Activated CD4-positive, alpha-beta T cell treated with anti-CD3 and anti-CD28 coated beads, Interleukin-2, amount 10 ng/mL, durations not matched to agents 7 days and 5 days (primary cell): ENCODE data around the gene ANTXRL. TPM values are rescaled to one million over a fixed set of nuclear protein-coding genes. Genes with fewer than 3 reads are reported as not detected.
A peak's percentile ranks its signal among the peaks of the same experiment; 100 is the strongest.
"Not testable (repeated sequence)": the region's sequence is repeated elsewhere in the genome, so short reads cannot be mapped to it uniquely, and the experiment has no call there.

Source experiments
- CTCF ChIA-PET: fragments of 350-600 bp; sonication (Branson Sonifier 250); formaldehyde crosslinking; loops from one replicate; lab custom pipeline; 2021; ENCODE audit warnings: antibody characterized with exemption; lab: Charles Lee
- POLR2A ChIA-PET: fragments of 350-600 bp; sonication (Branson Sonifier 250); formaldehyde crosslinking; loops from one replicate; lab custom pipeline; 2021; ENCODE audit warnings: antibody characterized with exemption; lab: Charles Lee
- DNase-seq: peaks from one replicate; pipeline ENCODE4 v3.0.0-alpha.2; 2020
- H3K27ac Mint-ChIP-seq: one replicate; pipeline ENCODE4 v1.8.0; 2021; ENCODE audit warnings: mild to moderate bottlenecking, moderate library complexity, mixed read lengths
- H3K27me3 Mint-ChIP-seq: one replicate; pipeline ENCODE4 v1.8.0; 2021; ENCODE audit warnings: mixed read lengths
- H3K36me3 Mint-ChIP-seq: one replicate; pipeline ENCODE4 v1.8.0; 2021; ENCODE audit warnings: low read depth, mixed read lengths
- H3K4me1 Mint-ChIP-seq: one replicate; pipeline ENCODE4 v1.8.0; 2021; ENCODE audit warnings: mixed read lengths
- H3K4me3 Mint-ChIP-seq: one replicate; pipeline ENCODE4 v1.8.0; 2021; ENCODE audit warnings: mild to moderate bottlenecking, moderate library complexity, mixed read lengths
- H3K9me3 Mint-ChIP-seq: one replicate; pipeline ENCODE4 v1.8.0; 2021; ENCODE audit warnings: mixed read lengths
- total RNA-seq, 2 experiments: library from RNA; stranded (reverse); gene quantifications; one replicate each; pipeline ENCODE4 v1.2.3, GENCODE V29; 2021

The ANTXRL gene
- total RNA-seq, 2 experiments from 2014 or later = 0.52 to 0.57 TPM

DNA sequence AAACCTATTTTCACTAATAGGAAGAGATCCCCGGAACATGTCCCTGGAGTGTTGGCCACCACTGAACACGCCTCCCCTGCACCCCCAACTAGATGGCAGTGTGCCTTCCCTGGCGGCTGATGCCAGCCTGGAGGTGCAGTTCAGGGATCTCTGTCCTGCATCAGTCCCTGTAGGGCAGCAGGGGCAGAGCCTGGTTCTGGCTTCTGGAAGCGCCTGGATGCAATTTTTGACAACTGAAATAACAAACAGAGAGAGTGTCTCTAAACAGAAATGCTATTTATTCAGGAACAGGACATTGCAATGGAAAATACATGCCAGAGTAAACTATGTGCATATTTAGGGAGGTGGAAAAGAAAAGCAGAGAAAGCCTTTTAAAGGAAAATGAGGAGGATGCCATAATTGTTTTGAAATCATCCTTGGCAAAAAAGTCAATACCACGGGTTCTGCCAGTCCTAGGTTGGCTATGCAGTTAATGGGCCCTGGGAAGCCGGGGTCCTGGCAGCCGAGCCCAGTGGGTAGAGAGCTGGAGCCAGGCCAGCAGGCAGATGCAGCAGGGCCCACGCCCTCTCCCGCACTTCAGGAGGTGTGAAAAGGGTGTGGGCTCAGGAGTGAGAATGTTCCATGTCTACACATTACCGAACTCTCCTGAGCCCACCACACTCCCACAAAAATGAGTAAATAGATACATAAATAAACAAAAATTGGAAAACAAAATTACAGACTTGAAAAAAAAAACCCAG lies 18.5 kb downstream of the ANTXRL start:
- Mint-ChIP-seq H3K9me3 (no peaks in the 10 kb centered on the region), H3K36me3 (no peaks in the 10 kb centered on the region), H3K4me3 (no peak overlapping the region), H3K4me1 (peaks cover 4% of the 10 kb centered on the region), H3K27me3 (no peaks in the 10 kb centered on the region), H3K27ac (no peak overlapping the region)
- DNase-seq = no peak
- POLR2A ChIA-PET = no interaction called here
- CTCF ChIA-PET = interaction anchor here (0.6 kb wide), 1 partner anchor 965 kb away, joined by 3 read pairs; no protein-coding TSS in a partner anchor

DNA sequence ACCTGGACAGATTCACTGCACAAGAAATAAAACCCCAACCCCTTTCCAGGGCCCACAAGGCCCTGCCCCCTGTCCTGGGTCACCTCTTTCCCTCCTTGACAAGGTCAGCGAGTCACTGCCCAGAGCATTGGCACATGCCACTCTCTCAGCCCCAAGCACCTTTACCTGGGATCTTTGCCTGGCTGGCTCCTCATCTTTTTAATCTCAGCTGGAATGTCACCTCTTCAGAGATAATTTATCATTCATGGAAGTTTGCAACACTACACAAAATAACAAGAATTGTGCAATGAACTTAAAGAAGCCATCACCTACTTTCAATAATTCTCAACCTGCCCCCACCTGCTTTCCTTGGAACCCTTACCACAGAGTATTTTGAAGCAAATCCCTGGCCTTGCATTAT lies 19.2 kb downstream of the ANTXRL start:
- ChIA-PET POLR2A (no interaction called here), CTCF (interaction anchor here (0.6 kb wide), 1 partner anchor 966 kb away, joined by 3 read pairs; no protein-coding TSS in a partner anchor)

DNA sequence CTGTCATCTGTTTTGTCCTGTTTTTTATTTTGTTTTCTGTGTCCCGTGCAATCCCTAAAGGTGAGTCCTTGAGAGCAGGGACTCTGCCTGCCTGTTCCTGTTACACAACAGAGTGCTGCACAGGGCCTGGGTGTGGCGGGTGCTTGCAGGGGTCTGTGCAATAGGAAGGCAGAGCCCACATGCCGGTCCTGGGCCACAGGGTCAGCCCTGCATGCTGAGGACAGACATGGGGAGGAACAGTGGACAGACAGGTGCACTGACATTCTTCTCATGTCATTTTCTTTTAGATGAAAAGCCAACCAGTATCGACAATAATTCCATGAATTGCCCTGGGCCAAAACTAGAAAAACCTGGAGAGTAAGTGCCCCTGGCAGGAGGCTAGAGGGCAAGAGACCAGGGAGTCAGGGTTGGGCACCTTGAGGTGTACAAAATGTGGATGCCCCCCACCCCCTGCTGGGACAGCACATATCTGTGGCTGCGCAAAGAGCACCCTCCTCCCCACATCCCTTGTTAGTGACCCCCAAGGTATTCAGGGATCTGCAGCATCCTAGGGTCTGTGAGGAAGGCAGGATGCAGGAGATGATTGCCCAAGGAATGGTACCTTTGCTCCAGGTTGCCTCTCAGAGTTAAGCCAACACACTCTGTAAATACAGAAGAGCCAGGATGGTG lies 19.9 kb downstream of the ANTXRL start:
- H3K4me3 Mint-ChIP-seq = no peak overlapping the region
- CTCF ChIA-PET = no interaction called here

More for the DNA sequence above, 19.2 kb downstream of the ANTXRL start:
- no peak for DNase-seq
- no peak overlapping the region for H3K4me3 Mint-ChIP-seq
- H3K27ac Mint-ChIP-seq = no peak overlapping the region
- H3K27me3 Mint-ChIP-seq = no peaks in the 10 kb centered on the region
- no peaks in the 10 kb centered on the region for H3K4me1 Mint-ChIP-seq
- H3K36me3 Mint-ChIP-seq = no peaks in the 10 kb centered on the region
- H3K9me3 Mint-ChIP-seq = no peaks in the 10 kb centered on the region

DNA sequence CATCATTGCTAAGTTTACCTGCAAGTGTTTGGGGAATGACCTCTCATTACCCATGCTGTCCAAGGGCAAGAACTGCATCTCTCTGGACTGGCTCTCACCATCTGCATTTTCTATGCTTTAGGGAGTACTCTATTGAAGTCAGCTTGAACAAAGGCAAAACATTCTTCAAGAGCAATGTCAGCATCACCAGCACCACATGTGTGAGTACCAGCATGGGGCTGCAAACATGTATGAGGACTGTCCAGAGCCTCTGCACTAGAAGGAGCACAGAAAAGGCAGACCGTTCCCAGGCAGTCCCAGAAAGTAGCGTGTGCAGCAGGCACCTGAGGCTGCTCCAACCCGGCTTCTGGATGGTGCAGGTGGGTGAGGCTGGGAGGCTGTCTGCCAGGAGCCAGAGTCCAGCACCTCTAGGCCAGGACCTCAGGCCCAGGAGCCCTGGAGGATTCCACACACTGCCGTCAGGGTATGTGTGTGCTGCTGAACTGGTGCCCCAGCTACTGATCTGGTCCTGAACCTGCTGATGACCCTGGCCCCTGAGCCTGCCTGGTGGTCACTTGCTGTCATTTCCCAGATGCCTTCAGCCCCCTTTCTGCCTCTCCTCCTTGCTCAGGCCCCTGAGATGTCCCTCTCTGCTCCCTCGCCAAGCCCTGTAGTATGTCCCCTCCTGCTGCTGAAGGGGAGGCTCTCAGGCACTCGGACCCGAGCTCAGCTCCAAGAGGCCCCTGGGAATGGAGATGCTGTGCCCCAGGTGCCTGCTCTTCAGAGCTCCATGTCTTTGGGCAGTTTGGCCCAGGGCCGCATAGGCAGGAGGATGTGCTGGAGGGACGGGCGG lies 20.7 kb downstream of the ANTXRL start:
- Mint-ChIP-seq H3K36me3 (no peaks in the 10 kb centered on the region), H3K4me1 (no peaks in the 10 kb centered on the region), H3K9me3 (no peaks in the 10 kb centered on the region), H3K27me3 (no peaks in the 10 kb centered on the region), H3K27ac (no peak overlapping the region), H3K4me3 (no peak overlapping the region)
- POLR2A ChIA-PET = no interaction called here
- CTCF ChIA-PET = no interaction called here
- DNase-seq = no peak

More for the DNA sequence above, 19.9 kb downstream of the ANTXRL start:
- Mint-ChIP-seq H3K36me3 (no peaks in the 10 kb centered on the region), H3K27me3 (no peaks in the 10 kb centered on the region), H3K9me3 (no peaks in the 10 kb centered on the region), H3K4me1 (no peaks in the 10 kb centered on the region), H3K27ac (no peak overlapping the region)
- no peak for DNase-seq
- POLR2A ChIA-PET = no interaction called here

DNA sequence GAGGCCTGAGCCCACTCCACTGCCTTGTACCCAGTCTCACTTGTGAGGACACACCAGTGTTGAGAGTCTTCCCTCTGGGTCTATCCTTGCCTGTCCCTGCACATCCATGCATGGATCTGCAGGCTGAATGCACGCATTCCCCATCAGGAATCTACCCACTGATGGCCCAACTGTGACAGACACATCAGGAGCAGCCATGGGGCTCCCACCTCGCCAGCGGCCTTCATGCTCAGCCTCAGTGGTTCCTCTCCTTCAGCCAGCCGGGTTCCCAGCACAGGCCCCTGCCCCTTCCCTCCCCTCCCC lies 21.3 kb downstream of the ANTXRL start:
- ChIA-PET POLR2A (no interaction called here), CTCF (no interaction called here)
- H3K4me3 Mint-ChIP-seq = no peak overlapping the region
- no peak for DNase-seq
- H3K27ac Mint-ChIP-seq = no peak overlapping the region
- no peaks in the 10 kb centered on the region for H3K27me3 Mint-ChIP-seq
- H3K9me3 Mint-ChIP-seq = no peaks in the 10 kb centered on the region
- H3K36me3 Mint-ChIP-seq = no peaks in the 10 kb centered on the region
- H3K4me1 Mint-ChIP-seq = no peaks in the 10 kb centered on the region

DNA sequence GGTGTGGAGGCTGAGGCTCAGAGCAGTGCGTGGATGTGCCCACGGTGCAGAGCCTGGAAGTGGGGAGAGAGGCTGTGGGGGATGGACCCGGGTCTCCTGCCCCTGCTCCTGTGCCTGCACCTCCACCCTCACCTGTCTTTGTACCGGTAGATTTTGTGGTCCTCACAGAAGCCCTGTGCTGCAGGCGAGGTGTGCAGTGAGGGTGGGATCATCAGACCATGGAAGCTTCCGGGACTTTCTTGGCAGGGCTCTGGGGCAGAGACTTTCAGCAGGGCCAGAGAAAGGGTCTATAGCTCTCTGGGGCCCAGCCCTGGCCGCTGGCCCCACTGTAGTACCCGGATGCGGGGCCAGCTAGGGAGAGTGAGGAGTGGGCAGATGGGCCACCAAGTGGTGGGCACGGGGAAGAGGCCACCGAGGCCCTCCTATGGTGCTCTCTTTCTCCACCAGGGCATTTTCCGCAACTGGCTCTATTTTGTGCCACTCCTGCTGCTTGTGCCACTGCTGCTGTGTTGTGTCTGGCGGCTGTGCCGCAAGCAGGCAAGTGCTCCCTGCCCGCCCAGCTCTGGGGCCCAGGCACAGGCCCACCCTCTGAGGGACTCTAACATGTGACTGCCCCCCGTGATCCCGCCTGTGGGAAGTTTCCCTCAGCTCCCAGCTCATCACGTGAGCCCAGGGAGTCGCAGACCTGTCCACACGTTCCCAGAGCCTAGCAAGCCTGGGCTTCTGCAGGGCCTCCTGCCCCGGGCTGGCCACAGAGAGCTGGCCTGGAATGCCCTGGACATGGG lies 22.1 kb downstream of the ANTXRL start:
- H3K4me3 Mint-ChIP-seq = no peak overlapping the region
- no peaks in the 10 kb centered on the region for H3K9me3 Mint-ChIP-seq
- H3K27me3 Mint-ChIP-seq = no peaks in the 10 kb centered on the region
- H3K36me3 Mint-ChIP-seq = no peaks in the 10 kb centered on the region
- CTCF ChIA-PET = no interaction called here
- H3K27ac Mint-ChIP-seq = no peak overlapping the region
- no peak for DNase-seq
- POLR2A ChIA-PET = interaction anchor here (0.6 kb wide), 1 partner anchor 24 kb away, joined by 4 read pairs; no protein-coding TSS in a partner anchor
- H3K4me1 Mint-ChIP-seq = no peaks in the 10 kb centered on the region

DNA sequence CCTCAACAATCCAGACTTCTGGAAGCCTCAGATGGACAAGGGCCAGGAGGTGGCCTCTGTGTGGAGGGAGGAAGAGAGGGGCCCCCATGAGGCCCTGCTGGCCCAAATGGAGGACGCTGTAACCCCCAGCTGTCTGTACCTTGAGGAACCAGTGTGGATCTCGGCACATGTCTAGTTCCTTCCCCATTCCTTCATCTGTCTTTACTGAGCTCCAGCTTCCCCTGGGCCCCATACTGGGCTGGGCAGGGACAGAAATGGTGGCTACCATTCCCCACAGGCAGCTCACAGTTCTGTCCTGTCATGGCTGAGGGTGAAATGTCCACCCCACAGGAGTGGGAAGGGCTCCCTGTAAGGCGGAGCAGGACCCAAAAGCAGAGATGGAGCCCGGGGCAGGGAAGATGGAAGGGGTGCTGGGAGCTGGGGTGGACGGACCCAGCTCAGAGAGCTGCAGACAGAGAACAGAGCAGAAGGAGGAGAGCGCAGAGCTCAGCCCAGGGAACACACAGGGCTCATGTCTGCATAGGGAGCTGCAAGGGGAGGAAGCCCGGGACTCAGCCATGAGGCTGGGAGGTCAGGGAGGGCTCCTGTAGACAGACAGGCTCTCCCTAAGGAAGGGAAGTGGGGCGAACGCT lies 22.8 kb downstream of the ANTXRL start:
- H3K9me3 Mint-ChIP-seq = no peaks in the 10 kb centered on the region
- H3K36me3 Mint-ChIP-seq = no peaks in the 10 kb centered on the region
- CTCF ChIA-PET = interaction anchor here (0.6 kb wide), 1 partner anchor 238 kb away, joined by 4 read pairs; no protein-coding TSS in a partner anchor
- no peaks in the 10 kb centered on the region for H3K27me3 Mint-ChIP-seq
- no peak for DNase-seq
- POLR2A ChIA-PET = interaction anchor here (0.6 kb wide), 1 partner anchor 25 kb away, joined by 4 read pairs; no protein-coding TSS in a partner anchor
- H3K4me1 Mint-ChIP-seq = no peaks in the 10 kb centered on the region
- no peak overlapping the region for H3K4me3 Mint-ChIP-seq
- H3K27ac Mint-ChIP-seq = peak overlapping the region; percentile 61

DNA sequence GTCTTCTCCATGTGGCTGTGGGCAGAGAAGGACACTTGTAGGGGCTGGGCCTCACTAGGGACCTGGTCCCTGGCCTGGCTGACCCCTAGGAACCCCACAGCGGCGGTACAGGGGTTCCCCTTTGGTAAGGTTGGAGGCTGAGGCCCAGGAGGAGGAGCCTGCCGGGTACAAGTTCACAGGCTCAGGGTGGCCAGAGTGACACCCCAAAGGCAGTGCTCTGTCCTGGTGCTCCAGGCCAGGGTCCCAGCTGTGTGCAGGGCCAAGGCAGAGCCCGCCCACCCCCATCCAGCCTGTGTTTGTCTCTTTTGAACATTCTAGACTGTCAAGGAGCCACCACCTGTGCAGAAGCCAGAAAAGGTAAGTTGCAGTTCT lies 23.3 kb downstream of the ANTXRL start:
- Mint-ChIP-seq H3K27ac (no peak overlapping the region), H3K27me3 (no peaks in the 10 kb centered on the region), H3K36me3 (no peaks in the 10 kb centered on the region), H3K9me3 (no peaks in the 10 kb centered on the region), H3K4me3 (no peak overlapping the region), H3K4me1 (no peaks in the 10 kb centered on the region)
- no peak for DNase-seq
- ChIA-PET POLR2A (no interaction called here), CTCF (interaction anchor here (0.6 kb wide), 1 partner anchor 239 kb away, joined by 4 read pairs; no protein-coding TSS in a partner anchor)

DNA sequence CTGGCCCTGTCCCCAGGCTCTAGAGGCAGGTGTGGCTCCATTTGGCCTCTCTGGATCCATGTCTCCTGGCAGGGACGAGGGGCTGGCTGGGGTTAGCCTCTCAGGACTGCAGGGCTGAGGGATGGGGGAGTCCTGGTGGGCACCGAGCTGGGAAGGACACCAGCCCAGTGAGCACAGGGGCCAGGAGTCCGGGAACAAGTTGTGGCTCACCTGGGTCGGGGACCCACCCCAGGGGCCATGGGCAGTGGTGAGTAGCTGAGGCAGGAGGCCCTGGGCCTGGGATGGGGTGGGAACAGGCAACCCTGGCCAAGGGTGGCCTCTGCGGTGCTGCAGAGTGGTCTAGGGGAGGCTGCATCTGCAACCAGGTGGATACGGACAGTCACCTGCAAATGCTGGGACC lies 24.1 kb downstream of the ANTXRL start:
- H3K36me3 Mint-ChIP-seq = no peaks in the 10 kb centered on the region
- H3K4me1 Mint-ChIP-seq = no peaks in the 10 kb centered on the region
- no peak for DNase-seq
- CTCF ChIA-PET = no interaction called here
- POLR2A ChIA-PET = no interaction called here
- H3K4me3 Mint-ChIP-seq = no peak overlapping the region
- H3K27me3 Mint-ChIP-seq = no peaks in the 10 kb centered on the region
- no peak overlapping the region for H3K27ac Mint-ChIP-seq
- no peaks in the 10 kb centered on the region for H3K9me3 Mint-ChIP-seq

DNA sequence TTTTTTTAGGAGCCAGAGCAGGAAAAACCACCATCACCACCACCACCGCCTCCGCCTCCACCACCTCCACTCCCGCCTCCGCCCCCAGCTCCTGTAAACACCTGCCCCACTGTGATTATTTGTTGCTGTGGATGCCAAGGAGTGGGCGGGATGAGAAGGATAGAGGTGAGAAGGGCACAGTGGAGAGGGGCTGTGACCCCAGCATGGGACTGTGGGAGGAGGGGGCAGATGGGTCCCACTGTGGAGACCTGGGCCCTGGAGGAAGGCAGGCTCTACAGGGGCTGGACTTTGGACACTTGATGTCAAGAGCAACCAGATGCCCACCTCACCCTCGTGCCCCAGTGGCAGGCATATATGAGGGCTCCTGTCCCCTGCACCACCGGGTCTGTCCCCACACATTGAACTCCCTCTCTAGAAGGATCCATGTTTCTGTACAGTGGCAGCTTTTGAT lies 24.7 kb downstream of the ANTXRL start:
- Mint-ChIP-seq H3K27me3 (no peaks in the 10 kb centered on the region), H3K4me1 (no peaks in the 10 kb centered on the region), H3K36me3 (no peaks in the 10 kb centered on the region), H3K9me3 (no peaks in the 10 kb centered on the region), H3K4me3 (no peak overlapping the region), H3K27ac (no peak overlapping the region)
- POLR2A ChIA-PET = no interaction called here
- DNase-seq = no peak
- CTCF ChIA-PET = no interaction called here

DNA sequence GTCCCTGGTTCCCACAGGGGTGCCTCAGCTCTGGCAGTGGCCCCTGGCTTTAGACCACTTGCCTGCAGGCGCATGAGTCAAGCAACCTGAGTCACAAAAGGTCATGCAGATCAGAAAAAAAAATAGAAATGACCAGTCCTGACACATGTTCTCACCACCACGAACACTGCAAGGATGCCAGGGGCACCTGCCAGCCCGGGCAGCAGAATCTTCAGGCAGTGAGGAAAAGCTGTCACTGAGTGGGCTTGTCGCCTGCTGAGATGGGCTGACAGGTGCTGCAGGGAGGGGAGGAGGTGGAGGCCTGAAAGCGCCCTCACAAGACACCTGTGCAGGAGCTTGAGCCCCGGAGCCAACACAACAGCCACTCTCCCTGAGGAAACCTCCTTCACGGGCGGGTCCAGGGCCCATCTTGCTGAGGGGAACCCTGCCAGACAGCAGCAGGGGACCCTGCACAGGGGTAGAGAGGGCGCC lies 25.2 kb downstream of the ANTXRL start:
- H3K4me1 Mint-ChIP-seq, CTCF ChIA-PET, DNase-seq: not testable (repeated sequence)

DNA sequence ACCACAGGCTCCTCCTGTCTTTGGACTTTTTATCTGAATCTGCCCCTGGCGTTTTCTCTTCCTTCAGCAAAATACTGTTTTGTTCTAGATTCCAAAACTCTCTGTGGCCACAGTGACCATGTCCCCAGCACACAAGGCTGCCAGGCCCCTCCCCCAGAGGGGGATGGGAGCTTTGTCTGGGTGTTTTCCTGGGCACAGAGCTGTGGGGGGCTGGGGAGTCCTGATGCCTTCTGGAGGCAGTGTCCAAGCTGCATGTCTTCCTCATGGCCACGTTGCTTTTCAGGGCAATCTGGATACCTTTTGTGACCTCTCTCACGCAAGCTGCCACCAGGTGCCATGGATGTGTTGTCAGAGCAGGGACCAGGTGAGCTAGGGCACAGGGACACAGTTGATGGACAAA lies 26.2 kb downstream of the ANTXRL start:
- H3K27me3 Mint-ChIP-seq = no peaks in the 10 kb centered on the region
- ChIA-PET POLR2A (no interaction called here), CTCF (no interaction called here)
- no peak for DNase-seq
- H3K36me3 Mint-ChIP-seq = no peaks in the 10 kb centered on the region
- no peak overlapping the region for H3K27ac Mint-ChIP-seq
- no peaks in the 10 kb centered on the region for H3K4me1 Mint-ChIP-seq
- no peak overlapping the region for H3K4me3 Mint-ChIP-seq
- no peaks in the 10 kb centered on the region for H3K9me3 Mint-ChIP-seq

More for the DNA sequence above, 25.2 kb downstream of the ANTXRL start:
- H3K36me3 Mint-ChIP-seq, H3K27ac Mint-ChIP-seq, H3K9me3 Mint-ChIP-seq, H3K27me3 Mint-ChIP-seq, H3K4me3 Mint-ChIP-seq, POLR2A ChIA-PET: not testable (repeated sequence)
